Activated naive CD4-positive, alpha-beta T cell treated with anti-CD3 and anti-CD28 coated beads for 36 hours (primary cell): Measurements from ENCODE around the gene KRTAP5-7. TPM values are rescaled to one million over a fixed set of nuclear protein-coding genes. Genes with fewer than 3 reads are reported as not detected.
"Not testable (repeated sequence)": the region's sequence is repeated elsewhere in the genome, so short reads cannot be mapped to it uniquely, and the experiment has no call there.

Experiments used
- CTCF ChIA-PET: fragments of 350-600 bp; sonication (Branson Sonifier 250); formaldehyde crosslinking; loops from one replicate; lab custom pipeline; 2021; ENCODE audit warnings: antibody characterized with exemption; lab: Charles Lee
- DNase-seq: peaks from one replicate; pipeline ENCODE4 v3.0.0-alpha.2; 2020
- H3K27ac Mint-ChIP-seq: one replicate; pipeline ENCODE4 v1.8.0; 2021; ENCODE audit warnings: mild to moderate bottlenecking, mixed read lengths
- H3K27me3 Mint-ChIP-seq: one replicate; pipeline ENCODE4 v1.8.0; 2021; ENCODE audit warnings: low read depth, mixed read lengths
- H3K36me3 Mint-ChIP-seq: one replicate; pipeline ENCODE4 v1.8.0; 2021; ENCODE audit warnings: low read depth, mixed read lengths
- H3K4me1 Mint-ChIP-seq: one replicate; pipeline ENCODE4 v1.8.0; 2021; ENCODE audit warnings: low read depth, mixed read lengths
- H3K4me3 Mint-ChIP-seq: one replicate; pipeline ENCODE4 v1.8.0; 2021; ENCODE audit warnings: mild to moderate bottlenecking, moderate library complexity, mixed read lengths
- H3K9me3 Mint-ChIP-seq: one replicate; pipeline ENCODE4 v1.8.0; 2021; ENCODE audit warnings: mixed read lengths
- intact Hi-C: fragments of 100-400 bp; cut with micrococcal nuclease; formaldehyde crosslinking; loops from one replicate; pipeline ENCODE4 v1.15.1; 2023
- total RNA-seq, 2 experiments: library from RNA; stranded (reverse); gene quantifications; one replicate each; pipeline ENCODE4 v1.2.3, GENCODE V29; 2021

The KRTAP5-7 gene
- total RNA-seq, 2 experiments from 2014 or later, result not detected

- intact Hi-C loops, DNase-seq, H3K27me3 Mint-ChIP-seq, H3K36me3 Mint-ChIP-seq, H3K27ac Mint-ChIP-seq, CTCF ChIA-PET, H3K4me3 Mint-ChIP-seq: not testable (repeated sequence)
- Mint-ChIP-seq H3K9me3 (peaks cover 12% of the 10 kb centered on the region), H3K4me1 (peaks cover 19% of the 10 kb centered on the region)
Measured at GRCh38 chr11:71540521-71541304, 13.6 kb downstream of the KRTAP5-7 start.

- H3K4me3 Mint-ChIP-seq, result no peak overlapping the region
- H3K36me3 Mint-ChIP-seq, result peaks cover 1% of the 10 kb centered on the region
- H3K27ac Mint-ChIP-seq, result no peak overlapping the region
- H3K27me3 Mint-ChIP-seq, result peaks cover 12% of the 10 kb centered on the region
- DNase-seq, result no peak
- intact Hi-C loops, result no loop called here
- peaks cover 12% of the 10 kb centered on the region for H3K9me3 Mint-ChIP-seq
- CTCF ChIA-PET, result no interaction called here
- peaks cover 19% of the 10 kb centered on the region for H3K4me1 Mint-ChIP-seq
Measured at GRCh38 chr11:71542382-71542781, 15.3 kb downstream of the KRTAP5-7 start.

- peaks cover 12% of the 10 kb centered on the region for H3K9me3 Mint-ChIP-seq
- CTCF ChIA-PET, result no interaction called here
- intact Hi-C loops, result no loop called here
- DNase-seq, result peak; percentile 38
- peaks cover 12% of the 10 kb centered on the region for H3K27me3 Mint-ChIP-seq
- H3K36me3 Mint-ChIP-seq, result peaks cover 1% of the 10 kb centered on the region
- no peak overlapping the region for H3K4me3 Mint-ChIP-seq
- H3K4me1 Mint-ChIP-seq, result peaks cover 19% of the 10 kb centered on the region
- no peak overlapping the region for H3K27ac Mint-ChIP-seq
Measured at GRCh38 chr11:71542879-71543777, 16.1 kb downstream of the KRTAP5-7 start.

DNA sequence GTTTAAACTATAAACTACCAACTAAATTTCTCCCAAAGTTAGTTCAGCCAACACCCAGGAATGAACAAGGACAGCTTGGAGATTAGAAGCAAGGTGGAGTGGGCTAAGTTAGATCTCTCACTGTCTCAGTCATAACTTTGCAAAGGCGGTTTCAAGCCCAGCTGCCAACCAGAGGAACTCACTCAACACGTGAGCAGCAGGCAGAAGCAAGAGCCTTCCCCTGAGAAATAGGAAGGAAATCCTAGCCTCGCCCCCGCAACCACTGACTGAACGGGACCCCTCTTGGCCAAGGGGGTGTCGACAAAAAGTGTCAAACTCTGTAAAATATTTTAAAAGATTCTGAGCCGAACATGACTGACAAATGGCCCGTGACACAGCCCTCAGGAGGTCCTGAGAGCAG lies 16.8 kb downstream of the KRTAP5-7 start:
- Mint-ChIP-seq H3K4me3 (no peak overlapping the region), H3K27ac (no peak overlapping the region)

DNA sequence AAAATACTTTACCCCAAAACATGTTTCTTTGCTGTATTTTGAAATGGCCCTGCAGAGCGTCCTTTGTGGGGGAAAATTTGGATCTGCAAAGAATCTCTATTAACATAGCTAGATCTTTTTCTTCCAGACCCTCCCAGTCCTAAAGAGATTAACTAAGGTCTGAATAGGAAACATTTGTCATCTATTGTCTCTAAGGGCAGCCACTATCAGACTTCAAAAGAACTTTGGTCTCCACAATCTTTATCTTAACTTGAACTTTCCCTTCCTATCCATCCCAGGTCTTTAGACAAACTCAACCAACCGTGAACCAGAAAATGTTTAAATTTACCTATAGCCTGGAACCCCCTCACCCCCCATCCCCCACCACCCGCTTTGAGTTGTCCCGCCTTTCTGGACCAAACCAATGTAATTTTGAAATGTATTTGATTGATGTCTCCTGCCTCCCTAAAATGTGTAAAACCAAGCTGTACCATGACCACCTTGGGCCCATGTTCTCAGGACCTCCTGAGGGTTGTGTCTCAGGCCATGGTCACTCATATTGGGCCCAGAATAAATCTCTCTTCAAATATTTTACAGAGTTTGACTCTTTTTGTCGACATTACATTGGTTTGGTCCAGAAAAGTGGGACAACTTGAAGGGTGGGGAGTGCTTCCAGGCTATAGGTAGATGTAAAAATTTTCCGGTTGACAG lies 17.6 kb downstream of the KRTAP5-7 start:
- CTCF ChIA-PET, result interaction anchor here (0.5 kb wide), 1 partner anchor 1833 kb away, joined by 3 read pairs; no protein-coding TSS in a partner anchor
- no peak overlapping the region for H3K4me3 Mint-ChIP-seq
- no peak overlapping the region for H3K27ac Mint-ChIP-seq
- no peak for DNase-seq
- H3K36me3 Mint-ChIP-seq, result peaks cover 1% of the 10 kb centered on the region
- peaks cover 19% of the 10 kb centered on the region for H3K4me1 Mint-ChIP-seq
- peaks cover 12% of the 10 kb centered on the region for H3K9me3 Mint-ChIP-seq
- intact Hi-C loops, result no loop called here
- peaks cover 17% of the 10 kb centered on the region for H3K27me3 Mint-ChIP-seq

More for the DNA sequence above, 16.8 kb downstream of the KRTAP5-7 start:
- peak; percentile 19 for DNase-seq
- CTCF ChIA-PET, result no interaction called here
- peaks cover 12% of the 10 kb centered on the region for H3K27me3 Mint-ChIP-seq
- peaks cover 1% of the 10 kb centered on the region for H3K36me3 Mint-ChIP-seq
- intact Hi-C loops, result no loop called here
- H3K9me3 Mint-ChIP-seq, result peaks cover 12% of the 10 kb centered on the region
- peaks cover 19% of the 10 kb centered on the region for H3K4me1 Mint-ChIP-seq

GRCh38 chr11:71545405-71545966 lies 18.4 kb downstream of the KRTAP5-7 start:
- no peak overlapping the region for H3K27ac Mint-ChIP-seq
- intact Hi-C loops, result no loop called here
- DNase-seq, result no peak
- CTCF ChIA-PET, result no interaction called here
- no peak overlapping the region for H3K4me3 Mint-ChIP-seq
- H3K4me1 Mint-ChIP-seq, result peaks cover 19% of the 10 kb centered on the region
- peaks cover 12% of the 10 kb centered on the region for H3K9me3 Mint-ChIP-seq
- peaks cover 19% of the 10 kb centered on the region for H3K27me3 Mint-ChIP-seq
- H3K36me3 Mint-ChIP-seq, result peaks cover 1% of the 10 kb centered on the region

DNA sequence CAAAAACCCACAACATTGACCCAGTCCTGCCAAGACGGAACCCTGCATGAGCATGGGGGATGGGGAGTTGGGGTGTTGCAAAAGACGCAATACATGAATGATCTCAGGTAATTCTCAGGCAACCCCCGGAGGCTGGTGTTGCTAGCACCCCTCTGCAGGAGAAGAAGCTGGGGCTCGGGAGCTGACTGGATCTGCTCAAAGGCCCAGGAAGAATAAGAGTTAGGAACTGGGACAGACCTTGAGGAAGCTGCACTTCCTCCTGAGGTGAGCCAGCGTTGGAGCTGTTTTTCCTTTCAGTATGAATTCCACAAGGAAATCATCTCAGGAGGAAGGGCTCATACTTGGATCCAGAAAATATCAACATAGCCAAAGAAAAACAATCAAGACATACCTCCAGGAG lies 21.1 kb downstream of the KRTAP5-7 start, which contains the start of gene KRTAP5-9:
Gene KRTAP5-9 (plus strand): TSS at position 301 of the 400 bp plus-strand sequence. CDS start 238 bp downstream, outside the sequence.
- Mint-ChIP-seq H3K27me3 (peaks cover 15% of the 10 kb centered on the region), H3K4me1 (peaks cover 15% of the 10 kb centered on the region), H3K27ac (no peak within 1 kb of the TSS), H3K4me3 (no peak within 1 kb of the TSS), H3K9me3 (no peaks in the 10 kb centered on the region), H3K36me3 (no peaks in the 10 kb centered on the region)
- CTCF ChIA-PET, result interaction anchor here (0.5 kb wide), 1 partner anchor 28 kb away, joined by 4 read pairs; no protein-coding TSS in a partner anchor
- intact Hi-C loops, result no loop called here
- DNase-seq, result no peak

DNA sequence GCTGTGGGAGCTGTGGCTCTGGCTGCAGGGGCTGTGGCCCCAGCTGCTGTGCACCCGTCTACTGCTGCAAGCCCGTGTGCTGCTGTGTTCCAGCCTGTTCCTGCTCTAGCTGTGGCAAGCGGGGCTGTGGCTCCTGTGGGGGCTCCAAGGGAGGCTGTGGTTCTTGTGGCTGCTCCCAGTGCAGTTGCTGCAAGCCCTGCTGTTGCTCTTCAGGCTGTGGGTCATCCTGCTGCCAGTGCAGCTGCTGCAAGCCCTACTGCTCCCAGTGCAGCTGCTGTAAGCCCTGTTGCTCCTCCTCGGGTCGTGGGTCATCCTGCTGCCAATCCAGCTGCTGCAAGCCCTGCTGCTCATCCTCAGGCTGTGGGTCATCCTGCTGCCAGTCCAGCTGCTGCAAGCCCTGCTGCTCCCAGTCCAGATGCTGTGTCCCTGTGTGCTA lies 21.7 kb downstream of the KRTAP5-7 start:
- no peak overlapping the region for H3K27ac Mint-ChIP-seq
- H3K36me3 Mint-ChIP-seq, result no peaks in the 10 kb centered on the region
- H3K4me3 Mint-ChIP-seq, result no peak overlapping the region
- H3K27me3 Mint-ChIP-seq, result peaks cover 15% of the 10 kb centered on the region
- CTCF ChIA-PET, result interaction anchor here (0.5 kb wide), 1 partner anchor 29 kb away, joined by 4 read pairs; no protein-coding TSS in a partner anchor
- DNase-seq, result no peak
- H3K4me1 Mint-ChIP-seq, result peaks cover 9% of the 10 kb centered on the region
- no peaks in the 10 kb centered on the region for H3K9me3 Mint-ChIP-seq
- intact Hi-C loops, result no loop called here

DNA sequence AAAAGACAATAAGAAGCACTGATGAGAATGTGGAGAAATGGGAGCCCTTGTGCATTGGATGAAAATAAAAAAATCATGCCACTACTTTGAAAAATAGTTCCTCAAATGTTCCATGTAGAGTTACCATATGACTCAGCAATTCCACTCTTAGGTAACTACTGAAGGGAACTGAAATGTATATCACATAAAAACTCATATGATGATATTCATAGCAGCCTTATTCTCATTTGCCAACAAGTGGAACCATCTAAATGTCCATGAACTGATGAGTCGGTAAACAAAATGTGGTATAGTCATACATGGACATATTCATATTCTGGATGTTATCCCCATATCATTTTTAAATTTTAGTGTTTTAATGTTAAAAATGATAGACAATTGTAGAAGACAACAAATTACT lies 24.6 kb downstream of the KRTAP5-7 start:
- CTCF ChIA-PET, result no interaction called here
- DNase-seq, result no peak
- H3K27me3 Mint-ChIP-seq, result peaks cover 7% of the 10 kb centered on the region
- H3K9me3 Mint-ChIP-seq, result no peaks in the 10 kb centered on the region
- no peak overlapping the region for H3K4me3 Mint-ChIP-seq
- peaks cover 3% of the 10 kb centered on the region for H3K4me1 Mint-ChIP-seq
- H3K27ac Mint-ChIP-seq, result no peak overlapping the region
- intact Hi-C loops, result no loop called here
- H3K36me3 Mint-ChIP-seq, result no peaks in the 10 kb centered on the region

- no peaks in the 10 kb centered on the region for H3K9me3 Mint-ChIP-seq
- no peaks in the 10 kb centered on the region for H3K36me3 Mint-ChIP-seq
- intact Hi-C loops, result no loop called here
- no peak overlapping the region for H3K4me3 Mint-ChIP-seq
- peaks cover 3% of the 10 kb centered on the region for H3K4me1 Mint-ChIP-seq
- DNase-seq, result no peak
- H3K27ac Mint-ChIP-seq, result no peak overlapping the region
- CTCF ChIA-PET, result no interaction called here
- H3K27me3 Mint-ChIP-seq, result peaks cover 2% of the 10 kb centered on the region
Measured at GRCh38 chr11:71554996-71555395, 27.9 kb downstream of the KRTAP5-7 start.

- H3K9me3 Mint-ChIP-seq, result no peaks in the 10 kb centered on the region
- no peak overlapping the region for H3K4me3 Mint-ChIP-seq
- intact Hi-C loops, result no loop called here
- peaks cover 2% of the 10 kb centered on the region for H3K27me3 Mint-ChIP-seq
- H3K4me1 Mint-ChIP-seq, result peaks cover 3% of the 10 kb centered on the region
- no peak for DNase-seq
- CTCF ChIA-PET, result no interaction called here
- no peaks in the 10 kb centered on the region for H3K36me3 Mint-ChIP-seq
- no peak overlapping the region for H3K27ac Mint-ChIP-seq
Measured at GRCh38 chr11:71555508-71555907, 28.4 kb downstream of the KRTAP5-7 start.
